ENCODE results near the gene NOTUM.

DNA sequence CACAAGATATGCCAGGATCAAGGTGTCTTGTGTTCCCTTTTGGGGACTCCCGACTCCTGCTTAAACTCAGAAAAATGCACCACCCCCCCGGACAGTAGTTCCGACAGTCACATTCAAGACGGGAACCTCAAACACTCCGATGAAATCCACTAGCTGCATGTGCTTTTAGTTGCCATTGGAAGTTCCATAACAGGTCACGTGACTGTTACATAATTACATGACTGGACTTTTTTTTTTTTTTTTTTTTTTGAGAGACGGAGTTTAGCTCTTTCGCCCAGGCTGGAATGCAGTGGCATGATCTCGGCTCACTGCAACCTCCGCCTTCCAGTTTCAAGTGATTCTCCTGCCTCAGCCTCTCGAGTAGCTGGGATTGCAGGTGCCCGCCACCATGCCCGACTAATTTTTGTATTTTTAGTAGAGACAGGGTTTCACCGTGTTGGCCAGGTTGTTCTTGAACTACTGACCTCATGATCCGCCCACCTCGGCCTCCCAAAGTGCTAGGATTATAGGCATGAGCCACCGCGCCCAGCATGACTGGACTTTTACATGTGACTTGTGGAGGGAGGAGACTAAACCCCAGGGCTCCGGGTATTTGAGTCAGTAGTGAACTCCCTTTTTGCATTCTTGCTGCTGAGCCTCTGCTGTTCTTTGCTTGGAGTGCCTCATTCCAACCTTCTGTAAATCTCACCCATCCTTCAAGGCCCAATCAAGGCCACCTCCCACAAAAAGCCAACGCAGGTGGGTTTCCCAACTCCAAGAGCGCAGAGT, 44.6 kb downstream of the NOTUM start:
- TF ChIP-seq, protein P1, sequence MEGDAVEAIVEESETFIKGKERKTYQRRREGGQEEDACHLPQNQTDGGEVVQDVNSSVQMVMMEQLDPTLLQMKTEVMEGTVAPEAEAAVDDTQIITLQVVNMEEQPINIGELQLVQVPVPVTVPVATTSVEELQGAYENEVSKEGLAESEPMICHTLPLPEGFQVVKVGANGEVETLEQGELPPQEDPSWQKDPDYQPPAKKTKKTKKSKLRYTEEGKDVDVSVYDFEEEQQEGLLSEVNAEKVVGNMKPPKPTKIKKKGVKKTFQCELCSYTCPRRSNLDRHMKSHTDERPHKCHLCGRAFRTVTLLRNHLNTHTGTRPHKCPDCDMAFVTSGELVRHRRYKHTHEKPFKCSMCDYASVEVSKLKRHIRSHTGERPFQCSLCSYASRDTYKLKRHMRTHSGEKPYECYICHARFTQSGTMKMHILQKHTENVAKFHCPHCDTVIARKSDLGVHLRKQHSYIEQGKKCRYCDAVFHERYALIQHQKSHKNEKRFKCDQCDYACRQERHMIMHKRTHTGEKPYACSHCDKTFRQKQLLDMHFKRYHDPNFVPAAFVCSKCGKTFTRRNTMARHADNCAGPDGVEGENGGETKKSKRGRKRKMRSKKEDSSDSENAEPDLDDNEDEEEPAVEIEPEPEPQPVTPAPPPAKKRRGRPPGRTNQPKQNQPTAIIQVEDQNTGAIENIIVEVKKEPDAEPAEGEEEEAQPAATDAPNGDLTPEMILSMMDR (conservative IDR thresholded peaks at IDR 0.05 in 1 of 2, IDR thresholded peaks at IDR 0.05 in 1 of 2; ENCODE audit: low read depth in 1 of 2, low read length in 2 of 2): no peak
- TF ChIP-seq EZH2 (IDR thresholded peaks at IDR 0.05; ENCODE audit: low read length, missing control alignments): no peak
